ENCODE measurements around the gene FHAD1. TPM values are rescaled to one million over a fixed set of nuclear protein-coding genes. Genes with fewer than 3 reads are reported as not detected.

FHAD1 gene
- total and polyA plus RNA-seq, 9 of the 15 experiments (the other 6 are each of a cell fraction or from before 2014, with no cell fraction given) = 0.32 to 2.1 (median 1.5) TPM; not detected in 1

GRCh38 chr1:15328351-15329103, 81.5 kb downstream of the FHAD1 start (continued):
- TF ChIP-seq CREB3L1 (IDR thresholded peaks at IDR 0.05; ENCODE audit: borderline replicate concordance, low read depth) (no peak), ZSCAN29 (IDR thresholded peaks at IDR 0.05) (no peak), MXD1 (CRISPR knock-in tag; IDR thresholded peaks at IDR 0.05; ENCODE audit: borderline replicate concordance, poor library complexity, severe bottlenecking) (no peak), SP1 (CRISPR knock-in tag; IDR thresholded peaks at IDR 0.05) (0 out of 2 replicates have a peak, but pooled peaks have one; percentile 33), CXXC5 (CRISPR knock-in tag; IDR thresholded peaks at IDR 0.05) (peak; percentile 51), RCOR1 (IDR thresholded peaks at IDR 0.05; ENCODE audit: borderline replicate concordance in 1 of 2, low read depth in 2 of 2, low read length in 2 of 2) (peak in 1 of 2 experiments; percentile 87; a peak in 2 of 4 replicates), ZBTB7A (IDR thresholded peaks at IDR 0.05; ENCODE audit: borderline replicate concordance, control insufficient read depth, low read depth, low read length) (no peak; the same call in 1 of the 2 replicates), MYBL2 (IDR thresholded peaks at IDR 0.05; ENCODE audit: low read depth) (no peak), MYBL2 (CRISPR knock-in tag; IDR thresholded peaks at IDR 0.05; ENCODE audit: borderline replicate concordance) (no peak), MLX (CRISPR knock-in tag; conservative IDR thresholded peaks at IDR 0.05) (no peak)

Data from K562 (cell line).